Nephron (organoid): ENCODE results near the gene P2RY14.
A peak's percentile ranks its signal among the peaks of the same experiment; 100 is the strongest.

Experiments used
- H3K27ac Mint-ChIP-seq, 3 experiments: 2 replicates each; pipeline ENCODE4 v1.8.0; 2020; ENCODE audit warnings: mixed read lengths in 3 of 3, mild to moderate bottlenecking in 2 of 3, moderate library complexity in 1 of 3
- H3K27me3 Mint-ChIP-seq: 2 replicates; pipeline ENCODE4 v1.8.0; 2021; ENCODE audit warnings: low read depth, mild to moderate bottlenecking, moderate library complexity, mixed read lengths
- H3K36me3 Mint-ChIP-seq: 2 replicates; pipeline ENCODE4 v1.8.0; 2020; ENCODE audit warnings: low read depth, mixed read lengths
- H3K4me1 Mint-ChIP-seq: 2 replicates; pipeline ENCODE4 v1.8.0; 2020; ENCODE audit warnings: mixed read lengths
- H3K4me3 Mint-ChIP-seq, 3 experiments: 2 replicates each; pipeline ENCODE4 v1.8.0; 2020; ENCODE audit warnings: mild to moderate bottlenecking in 3 of 3, mixed read lengths in 3 of 3, moderate library complexity in 2 of 3
- H3K9me3 Mint-ChIP-seq: 2 replicates; pipeline ENCODE4 v1.8.0; 2020; ENCODE audit warnings: mixed read lengths
- CTCF ChIP-seq, 3 experiments: fragments of 200-600 bp; sonication (generic); IDR thresholded peaks; one replicate each; pipeline ENCODE4 v1.5.0; 2021; ENCODE audit warnings: antibody characterized with exemption in 3 of 3; ENCODE audit not compliant: unreplicated experiment in 3 of 3

Gene P2RY14

DNA sequence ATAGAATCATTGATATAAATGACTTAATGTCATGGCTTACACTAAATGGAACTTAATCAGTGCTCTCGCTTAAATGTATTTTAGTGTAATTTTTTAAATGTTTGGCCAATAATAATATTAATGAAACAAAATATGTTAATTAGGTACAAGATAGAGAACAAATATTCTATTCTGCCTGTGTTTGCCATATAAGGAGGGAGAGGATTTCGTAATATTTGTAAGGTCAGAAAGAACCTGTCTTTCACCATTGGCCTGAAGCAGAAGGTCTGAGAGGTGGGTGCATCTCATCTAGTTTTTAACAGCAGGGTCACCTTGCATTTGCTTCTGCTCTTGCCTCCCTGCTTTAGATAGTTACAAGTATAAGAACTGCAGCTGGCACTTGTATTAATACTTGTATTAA lies 35.8 kb upstream of the P2RY14 start:
- Mint-ChIP-seq H3K27me3 (no peaks in the 10 kb centered on the region), H3K4me3 (no peak overlapping the region), H3K27ac (no peak overlapping the region), H3K4me1 (no peaks in the 10 kb centered on the region), H3K9me3 (no peaks in the 10 kb centered on the region), H3K36me3 (no peaks in the 10 kb centered on the region)
- TF ChIP-seq CTCF (IDR thresholded peaks at IDR 0.05; ENCODE audit: unreplicated experiment in 3 of 3) = no peak

DNA sequence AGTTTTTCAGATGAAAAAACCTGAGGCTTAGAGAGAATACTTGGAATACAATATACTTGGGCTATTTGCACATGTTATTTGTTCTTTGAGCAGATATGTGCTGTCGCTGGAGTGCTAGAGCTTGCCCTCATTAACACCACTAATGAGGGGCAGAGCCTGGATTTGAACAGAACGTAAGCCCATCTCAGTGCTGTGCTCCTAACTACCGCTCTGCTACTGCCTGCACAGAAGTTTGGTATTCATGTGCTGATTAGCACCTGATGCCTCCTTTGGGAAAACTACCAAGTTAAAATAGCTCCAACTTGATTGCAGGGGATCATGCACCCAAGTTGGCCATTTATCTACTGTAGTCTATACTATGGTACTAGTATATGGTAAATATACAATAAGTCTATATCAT lies 34.6 kb upstream of the P2RY14 start:
- Mint-ChIP-seq H3K27ac (no peak overlapping the region), H3K27me3 (no peaks in the 10 kb centered on the region), H3K4me1 (no peaks in the 10 kb centered on the region), H3K36me3 (no peaks in the 10 kb centered on the region), H3K9me3 (no peaks in the 10 kb centered on the region), H3K4me3 (no peak overlapping the region)
- TF ChIP-seq CTCF (IDR thresholded peaks at IDR 0.05; ENCODE audit: unreplicated experiment in 3 of 3) = no peak

- Mint-ChIP-seq H3K27me3 (no peaks in the 10 kb centered on the region), H3K9me3 (no peaks in the 10 kb centered on the region), H3K36me3 (no peaks in the 10 kb centered on the region), H3K27ac (no peak overlapping the region), H3K4me3 (no peak overlapping the region), H3K4me1 (no peaks in the 10 kb centered on the region)
- TF ChIP-seq CTCF (IDR thresholded peaks at IDR 0.05; ENCODE audit: unreplicated experiment in 3 of 3) = no peak
Observed at GRCh38 chr3:151309566-151309965, 31.2 kb upstream of the P2RY14 start.

DNA sequence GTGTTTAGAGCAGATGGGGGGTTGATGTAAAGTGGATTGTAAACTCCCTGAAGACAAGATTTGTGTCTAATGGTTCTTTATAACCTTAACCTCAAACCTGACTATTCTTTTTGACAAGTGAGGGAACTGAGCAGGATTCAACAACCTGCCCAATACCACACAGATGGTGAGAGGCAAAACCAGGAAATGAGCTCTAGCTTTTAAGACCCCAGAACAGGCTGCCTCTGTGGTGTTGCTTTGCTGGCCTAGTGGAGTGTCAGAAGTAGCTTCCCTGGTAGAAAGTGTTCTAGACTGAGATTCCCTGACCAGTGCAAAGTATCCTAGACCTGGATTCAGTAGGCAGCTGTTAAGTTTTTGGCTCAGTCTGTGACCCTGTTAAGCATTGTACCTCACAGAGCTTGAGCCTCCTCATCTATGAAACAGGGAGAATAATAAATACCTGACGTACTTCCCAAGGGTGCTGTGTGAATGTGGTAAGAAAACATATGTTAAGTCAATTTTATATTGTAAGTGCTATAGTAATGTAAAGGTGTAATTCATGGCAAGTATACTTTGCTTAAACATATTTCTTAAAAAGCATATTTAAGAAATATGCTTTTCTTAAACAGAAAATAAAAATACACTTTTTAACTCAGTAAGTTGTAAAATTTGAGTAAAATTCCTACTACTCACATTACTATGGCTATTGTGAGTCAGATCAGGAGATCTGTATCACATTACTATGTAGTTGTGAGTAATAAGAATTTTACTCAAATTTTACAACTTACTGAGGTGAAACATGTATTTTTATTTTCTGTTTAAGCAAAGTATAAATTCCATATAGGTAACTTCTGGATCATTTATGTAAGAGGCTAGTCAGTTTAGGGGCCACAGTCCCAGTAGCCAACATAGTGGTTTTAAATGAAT lies 29.5 kb upstream of the P2RY14 start:
- Mint-ChIP-seq H3K9me3 (no peaks in the 10 kb centered on the region), H3K27me3 (no peaks in the 10 kb centered on the region), H3K36me3 (no peaks in the 10 kb centered on the region), H3K4me1 (no peaks in the 10 kb centered on the region), H3K4me3 (no peak overlapping the region), H3K27ac (peak overlapping the region in 1 of 3 experiments; percentile 14)
- no peak for TF ChIP-seq CTCF (IDR thresholded peaks at IDR 0.05; ENCODE audit: unreplicated experiment in 3 of 3)

GRCh38 chr3:151307131-151307530 lies 28.8 kb upstream of the P2RY14 start:
- no peaks in the 10 kb centered on the region for H3K9me3 Mint-ChIP-seq
- no peaks in the 10 kb centered on the region for H3K4me1 Mint-ChIP-seq
- peak overlapping the region in 1 of 3 experiments; percentile 14 for H3K27ac Mint-ChIP-seq
- no peaks in the 10 kb centered on the region for H3K27me3 Mint-ChIP-seq
- no peak overlapping the region for H3K4me3 Mint-ChIP-seq
- no peak for TF ChIP-seq CTCF (IDR thresholded peaks at IDR 0.05; ENCODE audit: unreplicated experiment in 3 of 3)
- H3K36me3 Mint-ChIP-seq = no peaks in the 10 kb centered on the region
